Bronchial epithelial cell (primary cell): Measurements from ENCODE around the gene RELT. TPM values are rescaled to one million over a fixed set of nuclear protein-coding genes. Genes with fewer than 3 reads are reported as not detected.

Source experiments
- DNase-seq: peaks from one replicate; pipeline ENCODE4 v3.0.0-alpha.2; 2010; ENCODE audit warnings: low read depth
- FAIRE-seq: peaks from 2 replicates; lab custom pipeline; 2011; peaks lifted over from hg19 to GRCh38; lab: Jason Lieb, UNC
- H3K27me3 ChIP-seq: 2 replicates; pipeline ENCODE4 v1.5.1; 2011; ENCODE audit warnings: low read length; ENCODE audit not compliant: control insufficient read depth, insufficient read depth
- H3K36me3 ChIP-seq: 2 replicates; pipeline ENCODE4 v1.5.1; 2011; ENCODE audit warnings: low read length; ENCODE audit not compliant: control insufficient read depth, insufficient read depth
- H3K4me3 ChIP-seq: 2 replicates; pipeline ENCODE4 v1.5.1; 2011; ENCODE audit warnings: mild to moderate bottlenecking, low read depth, low read length, control low read depth
- total RNA-seq: library from RNA; depleted of rRNA; stranded (reverse); fragments of >200 nt; gene quantifications from 2 replicates; pipeline ENCODE4 v1.2.1, GENCODE V29; 2014
- TF ChIP-seq, protein P1 (sequence below): IDR thresholded peaks from 2 replicates; pipeline ENCODE4 v1.5.1; 2011; ENCODE audit warnings: mild to moderate bottlenecking, moderate library complexity, low read length, control low read depth, inconsistent platforms; ENCODE audit not compliant: insufficient read depth, severe bottlenecking

RELT gene
- total RNA-seq, 1 donor from 2014 or later: 3.4 TPM

- peaks cover 6% of the 10 kb centered on the region for H3K36me3 ChIP-seq
- DNase-seq (peak; percentile 65), FAIRE-seq (no peak)
- H3K27me3 ChIP-seq: no peaks in the 10 kb centered on the region
- H3K4me3 ChIP-seq: no peak overlapping the region
- TF ChIP-seq, protein P1, sequence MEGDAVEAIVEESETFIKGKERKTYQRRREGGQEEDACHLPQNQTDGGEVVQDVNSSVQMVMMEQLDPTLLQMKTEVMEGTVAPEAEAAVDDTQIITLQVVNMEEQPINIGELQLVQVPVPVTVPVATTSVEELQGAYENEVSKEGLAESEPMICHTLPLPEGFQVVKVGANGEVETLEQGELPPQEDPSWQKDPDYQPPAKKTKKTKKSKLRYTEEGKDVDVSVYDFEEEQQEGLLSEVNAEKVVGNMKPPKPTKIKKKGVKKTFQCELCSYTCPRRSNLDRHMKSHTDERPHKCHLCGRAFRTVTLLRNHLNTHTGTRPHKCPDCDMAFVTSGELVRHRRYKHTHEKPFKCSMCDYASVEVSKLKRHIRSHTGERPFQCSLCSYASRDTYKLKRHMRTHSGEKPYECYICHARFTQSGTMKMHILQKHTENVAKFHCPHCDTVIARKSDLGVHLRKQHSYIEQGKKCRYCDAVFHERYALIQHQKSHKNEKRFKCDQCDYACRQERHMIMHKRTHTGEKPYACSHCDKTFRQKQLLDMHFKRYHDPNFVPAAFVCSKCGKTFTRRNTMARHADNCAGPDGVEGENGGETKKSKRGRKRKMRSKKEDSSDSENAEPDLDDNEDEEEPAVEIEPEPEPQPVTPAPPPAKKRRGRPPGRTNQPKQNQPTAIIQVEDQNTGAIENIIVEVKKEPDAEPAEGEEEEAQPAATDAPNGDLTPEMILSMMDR: no peak
These were observed 36.1 kb downstream of the RELT start for GRCh38 chr11:73412308-73412707.

DNA sequence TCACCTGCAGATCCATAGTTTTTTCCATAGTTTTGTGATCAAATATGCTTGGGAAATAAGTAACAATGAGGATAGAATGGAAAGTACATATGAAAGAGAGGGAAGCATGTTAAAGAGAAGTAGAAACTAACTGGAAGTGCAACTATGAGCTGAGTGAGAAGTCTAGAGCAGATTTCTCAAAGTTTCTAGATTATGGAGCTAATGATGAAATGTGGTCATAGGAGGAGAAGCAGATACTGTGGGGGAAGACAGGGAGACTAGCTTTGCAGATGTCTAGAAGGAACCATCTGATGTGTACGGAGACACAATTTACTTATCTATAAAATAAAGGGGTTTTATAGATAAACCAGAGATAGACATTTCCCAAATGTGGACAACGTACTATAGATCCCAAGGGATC lies 37.1 kb downstream of the RELT start:
- FAIRE-seq (no peak), DNase-seq (no peak)
- no peak overlapping the region for H3K4me3 ChIP-seq
- H3K27me3 ChIP-seq: no peaks in the 10 kb centered on the region
- TF ChIP-seq, protein P1: no peak
- peaks cover 6% of the 10 kb centered on the region for H3K36me3 ChIP-seq

- Histone ChIP-seq H3K4me3 (no peak overlapping the region), H3K36me3 (peaks cover 2% of the 10 kb centered on the region), H3K27me3 (no peaks in the 10 kb centered on the region)
- TF ChIP-seq, protein P1: no peak
- DNase-seq (no peak), FAIRE-seq (no peak)
These were observed 38.9 kb downstream of the RELT start for GRCh38 chr11:73414977-73415651.

DNA sequence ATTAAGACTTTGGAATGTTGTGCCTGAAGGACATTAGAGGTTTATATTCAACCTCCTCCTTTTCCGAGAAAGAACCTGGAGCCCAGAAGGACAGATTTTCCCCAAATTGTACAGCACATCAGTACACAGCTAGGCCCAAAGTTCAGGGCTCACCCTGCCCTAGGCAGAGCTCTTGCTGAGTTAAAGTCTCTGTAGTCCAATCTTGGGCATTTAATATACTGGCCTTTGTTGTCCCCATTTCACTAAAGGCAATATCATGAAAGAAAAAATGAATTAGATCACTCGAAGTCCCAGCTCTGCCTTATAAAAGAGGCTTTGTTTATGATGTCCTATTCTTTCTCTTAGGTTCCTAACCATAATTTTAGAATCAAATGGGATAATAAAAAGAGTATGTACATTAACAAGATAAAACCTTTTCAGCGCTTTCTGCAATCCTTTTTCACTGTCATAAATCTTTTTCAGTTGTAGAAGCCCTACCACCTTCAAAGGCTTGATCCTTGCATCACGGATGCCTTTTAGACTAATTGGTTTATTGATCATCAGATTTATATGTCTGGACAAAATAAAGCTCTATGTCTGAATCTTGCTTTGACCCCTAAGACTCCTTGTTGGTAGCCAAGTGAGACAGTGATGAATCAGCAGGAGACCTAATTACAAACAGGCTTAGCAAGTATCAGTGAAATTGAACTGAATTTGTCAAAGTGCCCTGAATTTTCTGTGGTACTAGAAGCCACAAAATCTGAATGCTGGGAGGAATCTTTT lies 39.8 kb downstream of the RELT start:
- TF ChIP-seq, protein P1: no peak
- Histone ChIP-seq H3K4me3 (no peak overlapping the region), H3K27me3 (no peaks in the 10 kb centered on the region), H3K36me3 (peaks cover under 1% of the 10 kb centered on the region)
- no peak for FAIRE-seq
- DNase-seq: peak; percentile 42

DNA sequence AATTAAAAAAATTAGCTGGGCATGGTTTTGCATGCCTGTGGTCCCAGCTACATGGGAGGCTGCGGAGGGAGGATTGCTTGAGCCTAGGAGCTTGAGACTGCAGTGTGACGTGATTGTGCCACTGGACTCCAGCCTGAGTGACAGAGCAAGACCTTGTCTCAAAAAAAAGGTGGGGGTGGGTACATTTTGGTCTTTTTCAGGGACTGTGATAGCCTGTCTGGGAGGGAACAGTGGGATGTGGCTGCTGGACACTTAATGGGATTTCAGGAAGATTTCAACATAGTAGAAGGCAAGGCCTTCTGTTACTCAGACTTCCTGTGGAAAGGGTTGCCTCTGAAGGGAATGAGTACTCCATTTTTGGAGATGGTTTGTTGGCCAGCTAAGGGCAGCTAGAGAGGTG lies 40.6 kb downstream of the RELT start:
- peak; percentile 15 for DNase-seq
- Histone ChIP-seq H3K4me3 (no peak overlapping the region), H3K36me3 (no peaks in the 10 kb centered on the region), H3K27me3 (no peaks in the 10 kb centered on the region)
- no peak for FAIRE-seq
- TF ChIP-seq, protein P1: no peak
